SKM-1 (cell line): ENCODE results near the gene B3GNT9.

Experiments
- DNase-seq: peaks from one replicate; lab custom pipeline; 2025; ENCODE audit not compliant: unreplicated experiment; lab: John Stamatoyannopoulos, UW

Gene B3GNT9

GRCh38 chr16:67169642-67170167 is 18.9 kb upstream of the B3GNT9 start:
- no peak for DNase-seq

GRCh38 chr16:67169011-67169451 is 18.2 kb upstream of the B3GNT9 start:
- no peak for DNase-seq

- no peak for DNase-seq
Observed at GRCh38 chr16:67167588-67167987, 16.8 kb upstream of the B3GNT9 start.

GRCh38 chr16:67166598-67167168 is 15.9 kb upstream of the B3GNT9 start:
- DNase-seq, result no peak

- DNase-seq, result no peak
Observed at GRCh38 chr16:67166110-67166547, 15.3 kb upstream of the B3GNT9 start.

GRCh38 chr16:67165121-67166078 is 14.6 kb upstream of the B3GNT9 start:
- no peak for DNase-seq

GRCh38 chr16:67164599-67165061 is 13.8 kb upstream of the B3GNT9 start, which contains the start of gene HSF4:
HSF4 (plus strand) TSS chr16:67164745; CDS start chr16:67164812, 67 bp downstream.
- DNase-seq, result no peak

GRCh38 chr16:67163999-67164558 is 13.3 kb upstream of the B3GNT9 start:
- no peak for DNase-seq

- no peak for DNase-seq
Observed at GRCh38 chr16:67163164-67163998, 12.6 kb upstream of the B3GNT9 start.

GRCh38 chr16:67162506-67163163 is 11.8 kb upstream of the B3GNT9 start:
- DNase-seq, result no peak

- DNase-seq, result no peak
Observed at GRCh38 chr16:67161595-67162058, 10.8 kb upstream of the B3GNT9 start.

GRCh38 chr16:67158637-67159600 is 8.1 kb upstream of the B3GNT9 start:
- no peak for DNase-seq

GRCh38 chr16:67157892-67158635 is 7.3 kb upstream of the B3GNT9 start:
- no peak for DNase-seq

- DNase-seq, result no peak
Observed at GRCh38 chr16:67157106-67157748, 6.4 kb upstream of the B3GNT9 start.

- DNase-seq, result no peak
Observed at GRCh38 chr16:67156143-67156844, 5.5 kb upstream of the B3GNT9 start.

GRCh38 chr16:67155295-67156142 is 4.7 kb upstream of the B3GNT9 start:
- peak; percentile 20 for DNase-seq
